ENCODE data around the gene RBM24.

The RBM24 gene

DNA sequence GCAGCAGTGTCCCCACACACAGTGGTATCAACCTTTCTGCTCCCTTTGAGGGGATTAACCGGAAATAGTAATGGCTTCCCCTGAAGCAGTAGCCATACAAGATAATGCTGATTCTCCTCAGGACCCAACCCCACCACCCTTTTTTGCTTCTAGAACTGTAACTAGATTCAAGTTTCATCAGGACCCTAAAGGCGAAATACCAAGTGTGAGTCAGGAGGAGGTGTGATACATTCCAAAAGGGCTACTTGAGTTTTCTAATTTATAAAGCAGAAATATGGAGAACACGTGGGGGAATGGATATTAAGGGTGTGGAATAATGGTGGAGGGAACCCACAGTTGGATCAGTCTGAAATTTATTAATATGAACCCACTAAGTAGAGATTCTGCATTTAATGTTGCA, 60.7 kb downstream of the RBM24 start:
- FAIRE-seq (no peak), DNase-seq (ENCODE audit: insufficient read length, low spot score) (no peak)
- no peak for TF ChIP-seq POLR2A (IDR thresholded peaks at IDR 0.05; ENCODE audit: low read depth, low read length)

- no peak for TF ChIP-seq POLR2A (IDR thresholded peaks at IDR 0.05; ENCODE audit: low read depth, low read length)
- no peak for DNase-seq (ENCODE audit: insufficient read length, low spot score)
- no peak for FAIRE-seq
Measured at GRCh38 chr6:17343215-17343614, 62.1 kb downstream of the RBM24 start.

All from H54 (cell line).